Activated naive CD8-positive, alpha-beta T cell treated with anti-CD3 and anti-CD28 coated beads, Interleukin-2, amount 50 U/mL, for 24 hours (primary cell): ENCODE data around the gene PRCP.

Experiments
- ATAC-seq: fragments of 150-1000 bp; cut with Tn5 transposase; one replicate; pipeline ENCODE4 v1.10.0; 2021
- DNase-seq: peaks from one replicate; pipeline ENCODE4 v3.0.0; 2021
- H3K27ac Mint-ChIP-seq: one replicate; pipeline ENCODE4 v1.8.0; 2021; ENCODE audit warnings: mild to moderate bottlenecking, mixed read lengths
- H3K27me3 Mint-ChIP-seq: one replicate; pipeline ENCODE4 v1.8.0; 2021; ENCODE audit warnings: mixed read lengths
- H3K36me3 Mint-ChIP-seq: one replicate; pipeline ENCODE4 v1.8.0; 2021; ENCODE audit warnings: low read depth, mixed read lengths
- H3K4me1 Mint-ChIP-seq: one replicate; pipeline ENCODE4 v1.8.0; 2021; ENCODE audit warnings: mixed read lengths
- H3K4me3 Mint-ChIP-seq: one replicate; pipeline ENCODE4 v1.8.0; 2021; ENCODE audit warnings: mild to moderate bottlenecking, moderate library complexity, mixed read lengths
- H3K9me3 Mint-ChIP-seq: one replicate; pipeline ENCODE4 v1.8.0; 2021; ENCODE audit warnings: mixed read lengths

Gene PRCP

GRCh38 chr11:82811369-82811768 lies 88.9 kb downstream of the PRCP start:
- no peaks in the 10 kb centered on the region for H3K9me3 Mint-ChIP-seq
- H3K27ac Mint-ChIP-seq = no peak overlapping the region
- no peak overlapping the region for H3K4me3 Mint-ChIP-seq
- DNase-seq (no peak), ATAC-seq (no peak)
- no peaks in the 10 kb centered on the region for H3K4me1 Mint-ChIP-seq
- peaks cover 16% of the 10 kb centered on the region for H3K27me3 Mint-ChIP-seq
- H3K36me3 Mint-ChIP-seq = no peaks in the 10 kb centered on the region

GRCh38 chr11:82810738-82811137 lies 89.5 kb downstream of the PRCP start:
- H3K4me1 Mint-ChIP-seq = no peaks in the 10 kb centered on the region
- no peak overlapping the region for H3K27ac Mint-ChIP-seq
- DNase-seq (no peak), ATAC-seq (no peak)
- peaks cover 20% of the 10 kb centered on the region for H3K27me3 Mint-ChIP-seq
- H3K9me3 Mint-ChIP-seq = no peaks in the 10 kb centered on the region
- no peaks in the 10 kb centered on the region for H3K36me3 Mint-ChIP-seq
- H3K4me3 Mint-ChIP-seq = no peak overlapping the region

- Mint-ChIP-seq H3K4me1 (no peaks in the 10 kb centered on the region), H3K9me3 (no peaks in the 10 kb centered on the region), H3K27me3 (peaks cover 22% of the 10 kb centered on the region), H3K27ac (no peak overlapping the region), H3K4me3 (no peak overlapping the region), H3K36me3 (no peaks in the 10 kb centered on the region)
- DNase-seq = no peak
- no peak for ATAC-seq
These were observed 89.9 kb downstream of the PRCP start for GRCh38 chr11:82810326-82810725.

- no peak for DNase-seq
- no peaks in the 10 kb centered on the region for H3K4me1 Mint-ChIP-seq
- peaks cover 27% of the 10 kb centered on the region for H3K27me3 Mint-ChIP-seq
- H3K27ac Mint-ChIP-seq = no peak overlapping the region
- H3K36me3 Mint-ChIP-seq = no peaks in the 10 kb centered on the region
- no peak for ATAC-seq
- no peak overlapping the region for H3K4me3 Mint-ChIP-seq
- H3K9me3 Mint-ChIP-seq = no peaks in the 10 kb centered on the region
These were observed 92.6 kb downstream of the PRCP start for GRCh38 chr11:82807646-82808045.

GRCh38 chr11:82802710-82803109 lies 97.5 kb downstream of the PRCP start:
- no peaks in the 10 kb centered on the region for H3K4me1 Mint-ChIP-seq
- H3K27me3 Mint-ChIP-seq = peaks cover 22% of the 10 kb centered on the region
- H3K4me3 Mint-ChIP-seq = no peak overlapping the region
- DNase-seq = no peak
- H3K36me3 Mint-ChIP-seq = no peaks in the 10 kb centered on the region
- no peaks in the 10 kb centered on the region for H3K9me3 Mint-ChIP-seq
- no peak for ATAC-seq
- no peak overlapping the region for H3K27ac Mint-ChIP-seq

GRCh38 chr11:82796998-82797961 lies 103.0 kb downstream of the PRCP start:
- H3K4me3 Mint-ChIP-seq = no peak overlapping the region
- no peaks in the 10 kb centered on the region for H3K36me3 Mint-ChIP-seq
- ATAC-seq (no peak), DNase-seq (no peak)
- no peaks in the 10 kb centered on the region for H3K9me3 Mint-ChIP-seq
- no peaks in the 10 kb centered on the region for H3K4me1 Mint-ChIP-seq
- H3K27me3 Mint-ChIP-seq = peaks cover 6% of the 10 kb centered on the region
- H3K27ac Mint-ChIP-seq = no peak overlapping the region

- no peaks in the 10 kb centered on the region for H3K4me1 Mint-ChIP-seq
These were observed 105.7 kb downstream of the PRCP start for GRCh38 chr11:82794490-82794889.

GRCh38 chr11:82792822-82793569 lies 107.2 kb downstream of the PRCP start:
- Mint-ChIP-seq H3K27ac (no peak overlapping the region), H3K4me1 (no peaks in the 10 kb centered on the region), H3K9me3 (no peaks in the 10 kb centered on the region), H3K36me3 (no peaks in the 10 kb centered on the region), H3K27me3 (peaks cover 1% of the 10 kb centered on the region), H3K4me3 (no peak overlapping the region)
- ATAC-seq = no peak
- DNase-seq = no peak

More at GRCh38 chr11:82794490-82794889, 105.7 kb downstream of the PRCP start:
- Mint-ChIP-seq H3K27me3 (peaks cover 1% of the 10 kb centered on the region), H3K27ac (no peak overlapping the region), H3K4me3 (no peak overlapping the region), H3K9me3 (no peaks in the 10 kb centered on the region), H3K36me3 (no peaks in the 10 kb centered on the region)
- DNase-seq = no peak
- ATAC-seq = no peak

GRCh38 chr11:82792319-82792718 lies 107.9 kb downstream of the PRCP start:
- Mint-ChIP-seq H3K9me3 (no peaks in the 10 kb centered on the region), H3K4me3 (no peak overlapping the region), H3K36me3 (no peaks in the 10 kb centered on the region), H3K4me1 (no peaks in the 10 kb centered on the region), H3K27me3 (no peaks in the 10 kb centered on the region), H3K27ac (no peak overlapping the region)
- ATAC-seq (no peak), DNase-seq (no peak)

GRCh38 chr11:82791779-82792178 lies 108.5 kb downstream of the PRCP start:
- DNase-seq = no peak
- Mint-ChIP-seq H3K9me3 (no peaks in the 10 kb centered on the region), H3K27ac (no peak overlapping the region), H3K36me3 (no peaks in the 10 kb centered on the region), H3K27me3 (no peaks in the 10 kb centered on the region), H3K4me1 (no peaks in the 10 kb centered on the region), H3K4me3 (no peak overlapping the region)
- no peak for ATAC-seq

- DNase-seq (no peak), ATAC-seq (no peak)
- Mint-ChIP-seq H3K27ac (no peak overlapping the region), H3K4me1 (no peaks in the 10 kb centered on the region), H3K27me3 (no peaks in the 10 kb centered on the region), H3K9me3 (no peaks in the 10 kb centered on the region), H3K36me3 (no peaks in the 10 kb centered on the region), H3K4me3 (no peak overlapping the region)
These were observed 109.3 kb downstream of the PRCP start for GRCh38 chr11:82790723-82791484.

- no peak overlapping the region for H3K4me3 Mint-ChIP-seq
- no peaks in the 10 kb centered on the region for H3K27me3 Mint-ChIP-seq
- no peaks in the 10 kb centered on the region for H3K4me1 Mint-ChIP-seq
- no peaks in the 10 kb centered on the region for H3K9me3 Mint-ChIP-seq
- H3K36me3 Mint-ChIP-seq = no peaks in the 10 kb centered on the region
- DNase-seq (no peak), ATAC-seq (no peak)
- no peak overlapping the region for H3K27ac Mint-ChIP-seq
These were observed 112.2 kb downstream of the PRCP start for GRCh38 chr11:82787981-82788380.

- no peaks in the 10 kb centered on the region for H3K36me3 Mint-ChIP-seq
- no peak for ATAC-seq
- no peak for DNase-seq
- peaks cover 1% of the 10 kb centered on the region for H3K27me3 Mint-ChIP-seq
- H3K4me1 Mint-ChIP-seq = no peaks in the 10 kb centered on the region
- no peak overlapping the region for H3K4me3 Mint-ChIP-seq
- peaks cover 8% of the 10 kb centered on the region for H3K9me3 Mint-ChIP-seq
- H3K27ac Mint-ChIP-seq = no peak overlapping the region
These were observed 113.4 kb downstream of the PRCP start for GRCh38 chr11:82786836-82787235.

- H3K27ac Mint-ChIP-seq = no peak overlapping the region
- ATAC-seq (no peak), DNase-seq (no peak)
- H3K27me3 Mint-ChIP-seq = peaks cover 7% of the 10 kb centered on the region
- H3K4me1 Mint-ChIP-seq = no peaks in the 10 kb centered on the region
- H3K9me3 Mint-ChIP-seq = peaks cover 14% of the 10 kb centered on the region
- H3K4me3 Mint-ChIP-seq = no peak overlapping the region
- H3K36me3 Mint-ChIP-seq = peaks cover 4% of the 10 kb centered on the region
These were observed 114.2 kb downstream of the PRCP start for GRCh38 chr11:82786001-82786400.
